GM21737 (cell line): Measurements from ENCODE around the gene FBXW9.
"Not testable (repeated sequence)": the region's sequence is repeated elsewhere in the genome, so short reads cannot be mapped to it uniquely, and the experiment has no call there.

Source experiments
- ATAC-seq: cut with Tn5 transposase; IDR thresholded peaks from one replicate; pipeline ENCODE4 v1.9.1; 2021; ENCODE audit warnings: mild to moderate bottlenecking, moderate library complexity; ENCODE audit not compliant: unreplicated experiment

Gene FBXW9

GRCh38 chr19:12681074-12681987 lies 15.1 kb downstream of the FBXW9 start, which contains the start of gene DHPS:
Gene DHPS (minus strand): TSS chr19:12681880. CDS start chr19:12681766, 114 bp downstream.
- peak; percentile 62 for ATAC-seq

DNA sequence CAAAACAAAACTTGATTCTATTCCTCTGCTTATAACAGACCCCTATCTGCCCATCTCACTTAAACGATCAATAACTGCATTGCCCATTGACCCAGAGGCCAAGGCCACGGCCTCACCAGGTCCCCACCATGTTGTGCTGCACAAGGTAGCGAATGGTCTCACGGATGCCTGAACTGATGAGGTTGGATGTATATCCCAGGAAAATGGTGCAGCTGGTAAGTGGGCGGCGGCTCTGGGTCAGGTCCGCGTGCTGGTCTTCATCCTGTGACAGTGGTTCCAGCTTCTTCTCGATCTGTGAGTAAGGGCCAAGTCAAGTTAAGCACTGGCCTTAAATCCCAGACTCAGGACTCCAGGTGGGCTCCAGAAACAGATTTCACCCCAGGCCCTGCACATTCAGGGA lies 16.4 kb downstream of the FBXW9 start:
- no peak for ATAC-seq

DNA sequence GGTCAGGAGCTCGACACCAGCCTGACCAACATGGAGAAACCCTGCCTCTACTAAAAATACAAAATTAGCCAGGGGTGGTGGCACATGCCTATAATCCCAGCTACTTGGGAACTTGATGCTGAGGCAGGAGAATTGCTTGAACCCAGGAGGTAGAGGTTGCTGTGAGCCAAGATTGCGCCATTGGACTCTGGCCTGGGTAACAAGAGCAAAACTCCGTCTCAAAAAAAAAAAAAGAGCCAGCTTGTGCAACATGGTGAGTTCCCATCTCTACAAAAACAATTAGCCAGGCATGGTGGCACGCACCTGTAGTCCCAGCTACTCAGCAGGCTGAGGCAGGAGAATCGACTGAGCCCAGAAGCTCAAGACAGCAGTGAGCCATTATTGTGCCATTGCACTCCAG lies 18.4 kb downstream of the FBXW9 start:
- ATAC-seq = not testable (repeated sequence)

- ATAC-seq = no peak
These were observed 19.5 kb downstream of the FBXW9 start for GRCh38 chr19:12676928-12677327.

DNA sequence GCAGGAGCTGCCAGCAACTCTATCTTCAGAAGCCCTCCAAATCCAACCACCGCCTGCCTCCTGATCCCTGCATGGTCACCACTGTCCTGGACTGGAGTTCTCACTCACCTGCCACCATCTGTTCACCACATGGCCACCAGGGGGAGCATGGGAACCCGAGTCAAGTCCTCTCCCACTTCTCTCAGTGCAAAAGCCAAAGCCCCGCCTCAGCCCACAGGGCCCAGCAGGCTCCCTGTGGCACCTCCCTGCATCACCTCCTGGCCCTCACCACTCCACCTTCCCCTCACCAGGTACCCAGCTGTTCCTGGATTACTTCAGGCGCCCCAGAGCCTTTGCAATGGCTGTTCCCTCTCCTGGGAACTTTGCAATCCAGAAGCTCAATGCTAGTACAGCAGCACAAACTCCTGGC lies 20.0 kb downstream of the FBXW9 start:
- ATAC-seq = no peak

GRCh38 chr19:12675940-12676339 lies 20.5 kb downstream of the FBXW9 start:
- ATAC-seq = no peak

GRCh38 chr19:12675399-12675798 lies 21.0 kb downstream of the FBXW9 start:
- ATAC-seq = no peak

DNA sequence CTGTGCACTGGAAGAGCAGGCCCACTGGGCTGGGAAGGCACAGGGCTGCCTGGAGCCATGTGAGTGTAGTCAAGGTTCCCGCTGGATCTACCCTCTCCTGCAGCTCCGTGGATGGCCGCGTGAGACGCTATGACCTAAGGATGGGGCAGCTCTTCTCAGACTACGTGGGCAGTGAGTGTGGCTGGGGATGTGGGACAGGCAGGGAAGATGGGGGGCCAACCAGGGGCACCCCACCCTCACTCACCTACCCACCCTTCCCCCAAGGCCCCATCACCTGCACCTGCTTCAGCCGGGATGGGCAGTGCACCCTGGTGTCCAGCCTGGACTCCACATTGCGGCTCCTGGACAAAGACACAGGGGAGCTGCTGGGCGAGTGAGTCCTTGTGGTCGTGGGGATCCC lies 23.7 kb downstream of the FBXW9 start:
- no peak for ATAC-seq

DNA sequence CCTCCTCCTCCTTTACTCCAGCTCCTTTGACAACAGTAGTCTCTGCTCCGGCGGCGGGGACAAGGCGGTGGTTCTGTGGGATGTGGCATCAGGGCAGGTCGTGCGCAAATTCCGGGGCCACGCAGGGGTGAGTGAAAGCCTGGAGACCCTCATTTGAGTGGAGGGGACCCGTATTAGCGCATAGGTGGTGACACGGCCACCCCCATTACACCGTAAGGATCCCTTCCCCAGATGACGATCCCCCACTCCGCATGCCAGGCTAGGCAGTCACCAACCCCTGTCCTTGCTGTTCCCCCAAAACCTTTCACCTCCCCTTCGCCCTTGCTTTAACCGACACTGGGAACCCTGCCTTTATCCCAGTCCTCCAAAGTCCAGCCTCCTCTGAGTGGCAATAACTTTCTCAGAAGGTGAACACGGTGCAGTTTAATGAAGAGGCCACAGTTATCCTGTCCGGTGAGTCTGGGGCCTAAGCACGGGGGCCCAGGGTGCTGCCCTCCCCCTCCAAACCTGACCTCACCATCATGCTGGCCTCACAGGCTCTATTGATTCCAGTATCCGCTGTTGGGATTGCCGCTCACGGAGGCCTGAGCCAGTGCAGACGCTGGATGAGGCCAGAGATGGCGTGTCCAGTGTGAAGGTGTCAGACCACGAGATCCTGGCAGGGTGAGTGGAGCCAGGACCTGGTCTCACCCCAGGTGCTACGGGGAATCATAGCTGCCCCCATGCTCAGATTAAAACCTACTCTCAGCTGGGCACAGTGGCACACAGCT lies 26.1 kb downstream of the FBXW9 start:
- ATAC-seq = no peak

GRCh38 chr19:12669270-12670158 lies 26.9 kb downstream of the FBXW9 start:
- ATAC-seq = no peak

DNA sequence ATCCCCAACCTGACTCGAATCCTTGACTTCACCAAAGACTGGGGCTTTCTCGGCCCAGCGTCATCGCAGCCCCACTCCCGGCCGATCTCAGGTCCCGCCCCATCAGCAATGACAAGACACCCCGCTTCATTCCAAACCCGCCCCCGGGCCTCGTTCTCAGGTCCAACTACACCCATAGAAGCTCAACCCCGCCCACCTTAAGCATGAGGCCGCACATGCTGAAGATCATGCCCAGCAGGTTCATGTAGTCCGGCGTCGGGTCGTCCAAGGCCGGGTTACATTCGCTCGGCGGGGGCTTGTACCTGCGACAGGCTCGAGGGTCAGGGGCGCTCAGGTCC lies 27.5 kb downstream of the FBXW9 start:
- ATAC-seq = no peak

- ATAC-seq = no peak
These were observed 28.1 kb downstream of the FBXW9 start for GRCh38 chr19:12668346-12668745.

DNA sequence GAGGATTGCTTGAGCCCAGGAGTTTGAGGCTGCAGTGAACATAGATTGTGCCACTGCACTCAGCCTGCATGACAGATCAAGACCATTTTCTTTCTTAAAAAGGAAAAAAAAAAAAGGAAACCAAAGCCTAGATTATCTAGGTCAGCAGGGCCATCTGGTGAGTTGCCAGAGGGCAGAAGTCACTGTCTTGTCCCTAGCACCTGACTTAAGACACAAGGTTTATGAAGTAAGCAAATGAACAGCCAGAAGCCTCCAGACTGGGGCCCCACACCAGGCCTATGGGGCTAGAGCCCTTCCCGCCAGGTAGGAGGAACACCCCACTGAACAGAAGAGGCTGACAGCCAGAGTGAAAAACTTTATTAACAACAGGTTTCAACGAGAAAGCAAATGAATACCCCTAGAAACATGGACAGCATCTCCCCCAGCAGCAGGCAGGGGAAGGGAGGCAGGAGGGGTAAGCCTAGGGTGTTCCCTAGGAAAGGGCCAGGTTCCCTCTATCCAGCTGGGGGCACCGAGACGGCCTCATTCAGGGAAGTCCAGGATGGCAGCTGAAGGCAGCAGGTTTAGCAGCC lies 28.6 kb downstream of the FBXW9 start:
- no peak for ATAC-seq

GRCh38 chr19:12666265-12667048 lies 30.0 kb downstream of the FBXW9 start, which contains the start of the genes MAN2B1 and WDR83:
Gene MAN2B1 (minus strand): TSS chr19:12666742. CDS start chr19:12666701, 41 bp downstream.
Gene WDR83 (plus strand): TSS chr19:12666807. CDS start chr19:12669791, 2,984 bp downstream.
- no peak for ATAC-seq

DNA sequence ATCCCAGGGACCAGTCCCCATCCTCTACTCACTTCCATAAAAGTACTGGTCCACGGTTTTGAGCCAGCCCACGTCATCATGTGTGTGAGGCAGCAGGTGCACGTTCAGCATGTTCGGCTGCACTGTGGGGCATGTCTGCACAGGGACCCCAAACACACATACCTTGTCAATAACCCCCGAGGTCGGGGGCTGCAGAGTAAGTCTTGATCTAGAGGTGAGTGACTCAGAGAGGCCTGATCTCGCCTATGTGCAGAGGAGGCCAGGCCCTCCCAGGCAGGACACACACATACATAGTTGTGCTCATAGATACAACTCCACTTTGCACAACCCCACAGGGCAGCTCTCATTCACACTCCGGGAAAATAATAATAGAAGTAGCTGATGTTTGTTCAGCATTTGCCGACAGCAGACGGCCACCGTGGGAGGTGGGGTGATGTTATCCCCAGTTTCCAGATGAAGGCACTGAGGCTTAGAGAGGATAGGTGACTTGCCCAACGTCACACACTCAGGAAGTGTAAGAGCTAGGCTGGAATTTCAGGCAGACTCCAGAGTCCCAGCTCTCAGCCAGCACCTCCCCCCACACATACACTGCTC lies 30.7 kb downstream of the FBXW9 start:
- ATAC-seq = no peak

GRCh38 chr19:12665281-12665573 lies 31.2 kb downstream of the FBXW9 start:
- ATAC-seq = no peak

- no peak for ATAC-seq
These were observed 31.8 kb downstream of the FBXW9 start for GRCh38 chr19:12664406-12665280.

DNA sequence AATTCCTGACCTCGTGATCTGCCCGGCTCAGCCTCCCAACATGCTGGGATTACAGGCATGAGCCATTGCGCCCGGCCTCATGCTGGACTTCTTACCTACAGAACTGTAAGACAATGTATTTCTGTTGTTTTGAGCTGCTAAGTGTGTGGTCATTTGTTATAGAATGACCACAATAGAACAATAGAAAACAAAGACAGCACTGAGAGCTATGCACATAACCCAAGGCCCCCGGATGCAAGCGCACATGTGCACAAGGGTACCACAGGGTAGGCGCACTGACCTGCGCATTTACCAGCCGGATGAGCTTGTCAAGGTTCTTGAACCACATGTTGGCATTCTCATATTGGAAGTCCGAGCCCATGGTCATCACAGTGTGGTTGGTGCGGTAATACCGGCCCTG lies 35.5 kb downstream of the FBXW9 start:
- no peak for ATAC-seq

GRCh38 chr19:12657966-12658365 lies 38.5 kb downstream of the FBXW9 start:
- ATAC-seq = no peak
